HepG2 (cell line): ENCODE results near the gene RNU6-8.

ENCODE experiments used
- NFE2L1 ChIP-seq: sonication (generic); formaldehyde crosslinking; IDR thresholded peaks from 2 replicates; pipeline ENCODE4 v1.4.0; 2020; ENCODE audit warnings: missing genetic modification reagents, mild to moderate bottlenecking, borderline replicate concordance
- POLR2AphosphoS5 ChIP-seq: IDR thresholded peaks from 2 replicates; pipeline ENCODE4 v1.6.1; 2012; ENCODE audit warnings: low read depth, low read length
- TAF1 ChIP-seq: sonication (generic); formaldehyde crosslinking; IDR thresholded peaks from 2 replicates; pipeline ENCODE4 v1.4.0; 2020; ENCODE audit warnings: missing genetic modification reagents
- ZNF644 ChIP-seq: IDR thresholded peaks from 2 replicates; pipeline ENCODE4 v1.6.1; 2016; ENCODE audit warnings: low read depth
- ZNF709 ChIP-seq: sonication (generic); formaldehyde crosslinking; IDR thresholded peaks from 2 replicates; pipeline ENCODE4 v1.5.0; 2020; ENCODE audit warnings: mild to moderate bottlenecking, missing genetic modification reagents
- TF ChIP-seq, protein P1 (sequence below): sonication (generic); formaldehyde crosslinking; IDR thresholded peaks from 2 replicates; pipeline ENCODE4 v1.5.0; 2020; ENCODE audit warnings: mild to moderate bottlenecking, missing genetic modification reagents, moderate library complexity

DNA sequence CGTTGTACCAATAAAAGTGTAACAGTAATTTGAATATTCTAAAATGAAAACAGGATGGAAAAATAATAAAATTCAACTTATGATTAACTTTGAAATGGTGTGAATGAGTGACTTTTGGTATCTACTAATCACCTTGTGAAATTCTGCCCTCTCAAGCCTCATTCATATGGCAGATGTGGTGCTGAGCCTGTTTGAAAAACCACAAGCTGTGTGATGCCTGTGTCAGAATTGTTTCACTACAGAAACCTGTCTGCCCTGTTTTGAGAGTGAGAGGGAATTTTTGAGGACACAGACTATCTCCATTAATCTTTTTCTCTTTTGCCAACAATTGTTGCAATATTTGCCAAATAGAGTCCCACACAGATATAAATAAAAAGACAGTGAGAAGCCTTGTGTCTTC is 5.2 kb downstream of the RNU6-8 start:
- TF ChIP-seq ZNF709 (CRISPR knock-in tag) (no peak), NFE2L1 (CRISPR knock-in tag) (no peak), ZNF644 (CRISPR knock-in tag) (no peak), POLR2AphosphoS5 (no peak), TAF1 (CRISPR knock-in tag) (no peak)
- TF ChIP-seq, protein P1, sequence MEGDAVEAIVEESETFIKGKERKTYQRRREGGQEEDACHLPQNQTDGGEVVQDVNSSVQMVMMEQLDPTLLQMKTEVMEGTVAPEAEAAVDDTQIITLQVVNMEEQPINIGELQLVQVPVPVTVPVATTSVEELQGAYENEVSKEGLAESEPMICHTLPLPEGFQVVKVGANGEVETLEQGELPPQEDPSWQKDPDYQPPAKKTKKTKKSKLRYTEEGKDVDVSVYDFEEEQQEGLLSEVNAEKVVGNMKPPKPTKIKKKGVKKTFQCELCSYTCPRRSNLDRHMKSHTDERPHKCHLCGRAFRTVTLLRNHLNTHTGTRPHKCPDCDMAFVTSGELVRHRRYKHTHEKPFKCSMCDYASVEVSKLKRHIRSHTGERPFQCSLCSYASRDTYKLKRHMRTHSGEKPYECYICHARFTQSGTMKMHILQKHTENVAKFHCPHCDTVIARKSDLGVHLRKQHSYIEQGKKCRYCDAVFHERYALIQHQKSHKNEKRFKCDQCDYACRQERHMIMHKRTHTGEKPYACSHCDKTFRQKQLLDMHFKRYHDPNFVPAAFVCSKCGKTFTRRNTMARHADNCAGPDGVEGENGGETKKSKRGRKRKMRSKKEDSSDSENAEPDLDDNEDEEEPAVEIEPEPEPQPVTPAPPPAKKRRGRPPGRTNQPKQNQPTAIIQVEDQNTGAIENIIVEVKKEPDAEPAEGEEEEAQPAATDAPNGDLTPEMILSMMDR (CRISPR knock-in tag) = no peak
